Omental fat pad (tissue), 4 donors: ENCODE data around the gene TMEM132C. TPM values are rescaled to one million over a fixed set of nuclear protein-coding genes. Genes with fewer than 3 reads are reported as not detected.

Experiments
- ATAC-seq: fragments of 150-250 bp; one replicate; pipeline ENCODE4 v1.9.1; 2016; ENCODE audit warnings: mild to moderate bottlenecking, moderate library complexity; ENCODE audit not compliant: low FRiP score
- DNase-seq: peaks from one replicate; pipeline ENCODE4 v3.0.0-alpha.2; 2019; ENCODE audit warnings: low spot score
- CTCF ChIP-seq, 3 donors: fragments of 450-650 bp; IDR thresholded peaks; one replicate each; pipeline ENCODE4 v1.5.1; 2016 to 2017; ENCODE audit warnings: antibody characterized with exemption in 3 of 3, mild to moderate bottlenecking in 3 of 3, moderate library complexity in 2 of 3
- total RNA-seq, 4 donors: library from RNA; depleted of rRNA; stranded (reverse); fragments of >200 nt; gene quantifications; one replicate each; pipeline ENCODE4 v1.1.0, GENCODE V29; 2016

TMEM132C gene
- total RNA-seq, 4 donors from 2014 or later, result 15.6 to 109 (median 44.9) TPM

DNA sequence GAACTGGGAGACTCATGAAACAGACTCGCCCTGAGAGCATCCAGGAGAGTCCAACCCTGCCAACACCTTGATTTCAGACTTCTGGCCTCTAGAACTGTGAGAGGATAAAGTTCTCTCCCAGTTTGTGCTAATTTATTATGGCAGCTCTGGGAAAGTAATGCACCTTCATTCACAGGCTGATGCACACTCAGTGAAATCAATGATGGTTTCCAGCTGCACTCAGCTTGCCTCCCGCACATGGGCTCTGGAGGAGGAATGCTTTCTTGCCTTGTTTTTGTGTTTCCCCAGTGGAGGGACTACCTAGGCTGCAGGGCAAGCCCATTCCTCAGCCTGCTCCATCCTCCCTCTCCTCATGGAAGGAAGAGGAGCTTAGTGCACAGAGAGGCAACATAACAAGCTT, 45.7 kb downstream of the TMEM132C start:
- ATAC-seq (no peak), DNase-seq (no peak)
- no peak for TF ChIP-seq CTCF (IDR thresholded peaks at IDR 0.05)

DNA sequence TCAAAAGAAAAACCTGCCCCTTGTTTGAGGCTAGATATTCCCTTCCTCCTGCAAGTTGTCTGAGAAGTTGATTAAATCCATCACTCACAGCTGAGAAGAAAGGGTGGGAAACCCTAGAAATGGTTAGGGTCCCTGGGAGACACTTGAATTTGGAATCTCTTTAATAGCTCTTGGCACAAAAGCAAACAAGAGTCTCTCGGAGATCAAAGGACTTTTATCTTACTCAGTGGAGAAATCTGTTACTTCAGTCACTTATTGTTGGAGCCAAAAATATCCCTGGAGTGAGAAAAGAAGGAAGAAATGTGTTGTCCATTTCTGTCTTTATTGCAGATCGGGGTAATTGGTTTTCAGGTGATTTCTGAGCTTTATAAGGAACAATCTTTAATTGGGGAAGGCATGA, 47.0 kb downstream of the TMEM132C start:
- DNase-seq (no peak), ATAC-seq (no peak)
- TF ChIP-seq CTCF (IDR thresholded peaks at IDR 0.05), result no peak

DNA sequence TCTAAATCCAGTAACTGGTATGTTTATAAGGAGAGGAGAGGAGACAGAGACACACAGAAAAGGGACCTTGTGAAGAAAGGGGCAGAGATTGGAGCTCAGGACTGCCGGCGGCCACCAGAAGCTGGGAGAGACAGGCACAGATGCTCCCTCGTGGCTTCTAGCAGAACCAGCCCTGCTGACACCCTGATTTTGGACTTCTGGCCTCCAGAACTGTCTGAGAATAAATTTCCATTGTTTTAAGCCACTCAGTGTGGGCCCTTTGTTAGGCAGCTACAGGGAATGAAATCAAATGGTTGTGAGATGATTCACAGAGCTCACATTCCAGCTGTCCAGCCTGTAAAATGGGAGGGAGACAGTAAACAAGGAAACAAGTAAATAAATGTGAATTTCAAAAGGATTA, 47.6 kb downstream of the TMEM132C start:
- no peak for TF ChIP-seq CTCF (IDR thresholded peaks at IDR 0.05)
- ATAC-seq, result no peak
- no peak for DNase-seq

GRCh38 chr12:128316078-128316477, 49.1 kb downstream of the TMEM132C start:
- no peak for ATAC-seq
- DNase-seq, result no peak
- no peak for TF ChIP-seq CTCF (IDR thresholded peaks at IDR 0.05)

- no peak for DNase-seq
- ATAC-seq, result peak; percentile 74
- TF ChIP-seq CTCF (IDR thresholded peaks at IDR 0.05), result no peak
Observed at GRCh38 chr12:128316973-128317526, 50.1 kb downstream of the TMEM132C start.

DNA sequence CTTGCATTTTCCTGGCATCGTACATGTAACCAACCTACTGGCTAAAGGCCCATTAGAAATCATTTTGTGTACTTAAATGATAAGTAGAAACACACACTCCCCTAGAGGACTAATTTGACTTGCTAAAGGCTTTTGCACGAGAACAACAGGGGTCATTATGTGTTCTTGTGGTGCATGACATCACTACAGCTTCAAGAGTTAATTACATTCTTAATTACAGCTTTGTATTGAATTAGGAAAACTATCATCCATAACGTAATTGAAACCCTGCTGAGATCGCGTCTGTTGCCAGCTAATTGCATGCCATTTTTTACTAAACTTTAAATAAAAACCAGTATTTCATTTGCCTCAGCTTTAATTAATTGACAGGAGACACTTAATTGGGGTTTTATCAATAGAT, 51.4 kb downstream of the TMEM132C start:
- no peak for TF ChIP-seq CTCF (IDR thresholded peaks at IDR 0.05)
- DNase-seq (no peak), ATAC-seq (no peak)

DNA sequence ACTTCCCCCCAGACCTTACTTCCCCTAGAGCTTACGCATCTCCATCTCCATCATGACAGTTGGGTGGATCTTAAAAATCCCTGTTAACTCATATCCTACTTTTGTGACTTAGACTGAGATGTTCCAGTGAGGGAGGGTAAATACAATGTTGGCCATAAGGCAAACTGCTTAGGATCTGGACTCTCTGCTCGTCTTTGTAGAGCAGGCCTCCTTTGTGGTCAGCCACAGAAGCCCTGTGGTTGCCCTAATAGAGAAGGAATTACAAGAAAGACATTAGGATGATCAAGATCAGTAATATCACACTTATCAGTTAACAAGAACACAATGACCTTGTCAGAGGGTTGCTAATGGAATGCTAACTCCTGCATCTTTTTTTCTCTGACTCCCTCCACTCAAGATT, 52.0 kb downstream of the TMEM132C start:
- no peak for DNase-seq
- TF ChIP-seq CTCF (IDR thresholded peaks at IDR 0.05), result no peak
- ATAC-seq, result no peak
